Measurements from ENCODE around the gene CCDC3.

DNA sequence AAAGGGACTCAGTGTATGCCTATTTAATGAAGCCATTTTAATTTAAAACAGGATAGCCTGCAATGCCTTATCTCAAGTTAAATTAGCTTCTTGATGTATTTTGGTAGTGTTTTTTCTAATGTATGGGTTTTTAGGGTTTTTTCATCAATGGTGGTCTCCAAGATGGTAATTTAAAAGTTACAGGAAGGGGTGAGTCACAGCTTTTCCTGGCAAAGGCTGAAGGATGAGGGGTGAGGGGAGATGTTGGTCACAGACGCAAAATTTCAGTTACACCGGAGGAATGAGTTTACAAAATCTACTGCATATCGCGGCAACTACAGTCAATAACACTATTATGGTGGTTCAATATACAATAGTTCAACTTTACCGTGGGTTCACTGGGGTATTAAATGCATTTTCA lies 31.6 kb downstream of the CCDC3 start:
- TF ChIP-seq SP1 (IDR thresholded peaks at IDR 0.05) (no peak), SUZ12 (IDR thresholded peaks at IDR 0.05) (no peak), FOXM1 (IDR thresholded peaks at IDR 0.05; ENCODE audit: borderline replicate concordance) (no peak), BHLHE40 (IDR thresholded peaks at IDR 0.05; ENCODE audit: borderline replicate concordance) (no peak), FOXA1 (IDR thresholded peaks at IDR 0.05) (no peak), L3MBTL2 (conservative IDR thresholded peaks at IDR 0.05) (no peak), NFRKB (IDR thresholded peaks at IDR 0.05) (no peak), ZNF384 (IDR thresholded peaks at IDR 0.05) (no peak), ELF4 (IDR thresholded peaks at IDR 0.05) (no peak), TARDBP (IDR thresholded peaks at IDR 0.05) (no peak), ARNT (IDR thresholded peaks at IDR 0.05) (no peak), LEF1 (IDR thresholded peaks at IDR 0.05; ENCODE audit: borderline replicate concordance) (no peak), FOXK2 (IDR thresholded peaks at IDR 0.05) (no peak)
- TF ChIP-seq, protein P1, sequence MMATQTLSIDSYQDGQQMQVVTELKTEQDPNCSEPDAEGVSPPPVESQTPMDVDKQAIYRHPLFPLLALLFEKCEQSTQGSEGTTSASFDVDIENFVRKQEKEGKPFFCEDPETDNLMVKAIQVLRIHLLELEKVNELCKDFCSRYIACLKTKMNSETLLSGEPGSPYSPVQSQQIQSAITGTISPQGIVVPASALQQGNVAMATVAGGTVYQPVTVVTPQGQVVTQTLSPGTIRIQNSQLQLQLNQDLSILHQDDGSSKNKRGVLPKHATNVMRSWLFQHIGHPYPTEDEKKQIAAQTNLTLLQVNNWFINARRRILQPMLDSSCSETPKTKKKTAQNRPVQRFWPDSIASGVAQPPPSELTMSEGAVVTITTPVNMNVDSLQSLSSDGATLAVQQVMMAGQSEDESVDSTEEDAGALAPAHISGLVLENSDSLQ (IDR thresholded peaks at IDR 0.05) = no peak

All from HEK293T (cell line).